Peyer's patch (tissue), 4 donors: ENCODE results near the gene CDH2. TPM values are rescaled to one million over a fixed set of nuclear protein-coding genes. Genes with fewer than 3 reads are reported as not detected.

Experiments used
- DNase-seq, 3 donors: peaks; one replicate each; pipeline ENCODE4 v3.0.0-alpha.2; 2017 to 2019
- H3K27ac ChIP-seq, 4 donors: fragments of 200-600 bp; sonication (generic); one replicate each; pipeline ENCODE4 v1.5.1; 2016 to 2019
- H3K27me3 ChIP-seq, 2 donors: fragments of 200-600 bp; sonication (generic); one replicate each; pipeline ENCODE4 v1.5.1; 2019
- H3K36me3 ChIP-seq, 3 donors: fragments of 200-600 bp; sonication (generic); one replicate each; pipeline ENCODE4 v1.5.1; 2016 to 2019
- H3K4me1 ChIP-seq, 4 donors: fragments of 200-600 bp; sonication (generic); one replicate each; pipeline ENCODE4 v1.5.1; 2016 to 2019
- H3K4me3 ChIP-seq, 4 donors: fragments of 200-600 bp; sonication (generic); 1 replicate in 3 of 4; 2 replicates in 1 of 4; pipeline ENCODE4 v1.5.1; 2016 to 2019; ENCODE audit warnings: mild to moderate bottlenecking in 1 of 4
- H3K9me3 ChIP-seq, 4 donors: fragments of 200-600 bp; sonication (generic); one replicate each; pipeline ENCODE4 v1.5.1; 2016 to 2019; ENCODE audit warnings: mild to moderate bottlenecking in 1 of 4
- CTCF ChIP-seq, 6 experiments: fragments of 450-650 bp in 4 of 6; fragments of 200-600 bp in 2 of 6; sonication (generic) in 1 of 6; IDR thresholded peaks; one replicate each; pipeline ENCODE4 v1.5.1; 2017 to 2019; ENCODE audit warnings: antibody characterized with exemption in 6 of 6, mild to moderate bottlenecking in 3 of 6, moderate library complexity in 1 of 6
- POLR2A ChIP-seq, 2 donors: fragments of 450-650 bp; IDR thresholded peaks; one replicate each; pipeline ENCODE4 v1.5.1; 2017; ENCODE audit warnings: antibody characterized with exemption in 2 of 2, mild to moderate bottlenecking in 2 of 2, moderate library complexity in 2 of 2
- total RNA-seq, 4 donors: library from RNA; depleted of rRNA; stranded (reverse); fragments of >200 nt; gene quantifications; one replicate each; pipeline ENCODE4 v1.1.0, GENCODE V29; 2016

The CDH2 gene
- total RNA-seq, 4 donors from 2014 or later = 0.66 to 1.3 TPM; not detected in 2

GRCh38 chr18:27994571-27994970 is 182.4 kb downstream of the CDH2 start:
- Histone ChIP-seq H3K4me1 (no peaks in the 10 kb centered on the region), H3K4me3 (no peak overlapping the region), H3K9me3 (no peaks in the 10 kb centered on the region), H3K27me3 (no peaks in the 10 kb centered on the region), H3K36me3 (no peaks in the 10 kb centered on the region), H3K27ac (no peak overlapping the region)
- no peak for DNase-seq
- TF ChIP-seq POLR2A (IDR thresholded peaks at IDR 0.05) = no peak

GRCh38 chr18:27991391-27991790 is 185.5 kb downstream of the CDH2 start:
- H3K9me3 ChIP-seq = no peaks in the 10 kb centered on the region
- H3K4me3 ChIP-seq = no peak overlapping the region
- H3K4me1 ChIP-seq = no peaks in the 10 kb centered on the region
- no peak for TF ChIP-seq POLR2A (IDR thresholded peaks at IDR 0.05)
- TF ChIP-seq CTCF (IDR thresholded peaks at IDR 0.05) = no peak
- H3K27me3 ChIP-seq = no peaks in the 10 kb centered on the region
- no peak overlapping the region for H3K27ac ChIP-seq
- H3K36me3 ChIP-seq = no peaks in the 10 kb centered on the region
- no peak for DNase-seq

GRCh38 chr18:27985832-27986231 is 191.1 kb downstream of the CDH2 start:
- H3K4me1 ChIP-seq = no peaks in the 10 kb centered on the region
- no peaks in the 10 kb centered on the region for H3K27me3 ChIP-seq
- H3K36me3 ChIP-seq = no peaks in the 10 kb centered on the region
- no peak overlapping the region for H3K4me3 ChIP-seq
- no peaks in the 10 kb centered on the region for H3K9me3 ChIP-seq
- TF ChIP-seq CTCF (IDR thresholded peaks at IDR 0.05) (no peak), POLR2A (IDR thresholded peaks at IDR 0.05) (no peak)
- H3K27ac ChIP-seq = no peak overlapping the region
- DNase-seq = no peak

- Histone ChIP-seq H3K9me3 (no peaks in the 10 kb centered on the region), H3K4me1 (no peaks in the 10 kb centered on the region), H3K27ac (no peak overlapping the region), H3K4me3 (no peak overlapping the region), H3K36me3 (no peaks in the 10 kb centered on the region), H3K27me3 (no peaks in the 10 kb centered on the region)
- TF ChIP-seq POLR2A (IDR thresholded peaks at IDR 0.05) (no peak), CTCF (IDR thresholded peaks at IDR 0.05) (no peak)
- DNase-seq = no peak
Observed at GRCh38 chr18:27983780-27984179, 193.2 kb downstream of the CDH2 start.

GRCh38 chr18:27976806-27977408 is 200.0 kb downstream of the CDH2 start:
- Histone ChIP-seq H3K4me3 (no peak overlapping the region), H3K27ac (no peak overlapping the region), H3K4me1 (no peaks in the 10 kb centered on the region), H3K27me3 (no peaks in the 10 kb centered on the region), H3K9me3 (no peaks in the 10 kb centered on the region), H3K36me3 (no peaks in the 10 kb centered on the region)
- no peak for DNase-seq
- TF ChIP-seq POLR2A (IDR thresholded peaks at IDR 0.05) (no peak), CTCF (IDR thresholded peaks at IDR 0.05) (no peak)

- H3K9me3 ChIP-seq = no peaks in the 10 kb centered on the region
- no peak overlapping the region for H3K27ac ChIP-seq
- H3K27me3 ChIP-seq = no peaks in the 10 kb centered on the region
- H3K36me3 ChIP-seq = no peaks in the 10 kb centered on the region
- no peaks in the 10 kb centered on the region for H3K4me1 ChIP-seq
- DNase-seq = no peak
- no peak for TF ChIP-seq CTCF (IDR thresholded peaks at IDR 0.05)
- no peak for TF ChIP-seq POLR2A (IDR thresholded peaks at IDR 0.05)
- H3K4me3 ChIP-seq = no peak overlapping the region
Observed at GRCh38 chr18:27970321-27970720, 206.6 kb downstream of the CDH2 start.
